ENCODE data around the gene TRIM14. TPM values are rescaled to one million over a fixed set of nuclear protein-coding genes. Genes with fewer than 3 reads are reported as not detected.

The TRIM14 gene
- total RNA-seq, 4 donors from 2014 or later: 7.5 to 12.5 (median 10.5) TPM

DNA sequence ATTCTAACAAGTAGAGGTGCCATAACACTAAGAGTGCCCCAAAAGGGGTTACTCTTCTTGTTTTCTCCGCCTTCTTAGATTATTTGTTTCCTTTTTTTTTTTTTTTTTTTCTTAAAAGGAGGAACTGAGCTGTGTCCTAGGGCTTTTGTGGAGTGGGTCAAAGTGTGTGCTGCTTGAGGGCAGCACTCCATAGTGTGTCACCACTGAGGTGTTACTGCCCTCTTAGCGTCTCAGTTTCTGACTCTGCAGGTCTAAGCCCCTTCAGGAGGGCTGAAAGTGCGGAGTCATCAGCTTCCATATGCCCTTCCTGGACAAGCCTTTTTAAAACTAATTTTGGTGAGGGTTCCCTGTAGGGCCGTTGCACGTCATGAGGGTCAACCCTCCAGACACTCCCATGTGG lies 75.1 kb downstream of the TRIM14 start:
- TF ChIP-seq EP300 (IDR thresholded peaks at IDR 0.05): no peak
- no peak for TF ChIP-seq POLR2A (IDR thresholded peaks at IDR 0.05)
- no peak for TF ChIP-seq POLR2AphosphoS5 (IDR thresholded peaks at IDR 0.05)
- TF ChIP-seq CTCF (IDR thresholded peaks at IDR 0.05): no peak
- Histone ChIP-seq H3K36me3 (no peaks in the 10 kb centered on the region), H3K27me3 (peaks cover 16% of the 10 kb centered on the region), H3K4me3 (no peak overlapping the region), H3K9me3 (no peaks in the 10 kb centered on the region), H3K27ac (no peak overlapping the region), H3K4me1 (no peaks in the 10 kb centered on the region)
- no peak for ATAC-seq
- WGBS, 2 donors (ENCODE audit: low coverage in 1 of 2): 68 to 90% methylated on average over 3 to 5 of the region's 5 CpGs

DNA sequence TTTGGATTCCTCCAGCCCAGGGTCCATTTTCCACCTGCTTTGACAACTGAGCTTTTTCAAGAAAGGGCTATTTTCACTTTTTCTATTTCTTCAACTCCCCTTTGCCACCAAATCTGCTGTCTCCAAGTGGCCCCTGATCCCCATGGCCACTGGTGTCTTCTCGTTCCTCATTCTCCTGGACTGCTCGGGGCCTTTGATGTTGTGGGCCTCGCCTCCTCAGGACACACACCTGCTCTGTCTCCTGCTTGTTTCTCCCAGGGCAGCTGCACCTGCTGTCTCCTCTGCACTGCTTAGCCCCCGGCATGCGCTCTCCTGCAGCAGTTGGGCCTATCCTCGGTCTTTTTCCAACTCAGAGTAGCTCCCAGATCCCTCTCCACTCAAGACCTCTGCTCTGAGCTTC lies 78.8 kb downstream of the TRIM14 start:
- Histone ChIP-seq H3K9me3 (no peaks in the 10 kb centered on the region), H3K4me3 (no peak overlapping the region), H3K27me3 (peaks cover 20% of the 10 kb centered on the region), H3K27ac (no peak overlapping the region), H3K4me1 (no peaks in the 10 kb centered on the region), H3K36me3 (no peaks in the 10 kb centered on the region)
- TF ChIP-seq EP300 (IDR thresholded peaks at IDR 0.05) (no peak), POLR2A (IDR thresholded peaks at IDR 0.05) (no peak), CTCF (IDR thresholded peaks at IDR 0.05) (no peak), POLR2AphosphoS5 (IDR thresholded peaks at IDR 0.05) (no peak)
- ATAC-seq: no peak
- WGBS, 2 donors (ENCODE audit: low coverage in 1 of 2): 85 to 86% methylated on average over 6 of the region's 6 CpGs

DNA sequence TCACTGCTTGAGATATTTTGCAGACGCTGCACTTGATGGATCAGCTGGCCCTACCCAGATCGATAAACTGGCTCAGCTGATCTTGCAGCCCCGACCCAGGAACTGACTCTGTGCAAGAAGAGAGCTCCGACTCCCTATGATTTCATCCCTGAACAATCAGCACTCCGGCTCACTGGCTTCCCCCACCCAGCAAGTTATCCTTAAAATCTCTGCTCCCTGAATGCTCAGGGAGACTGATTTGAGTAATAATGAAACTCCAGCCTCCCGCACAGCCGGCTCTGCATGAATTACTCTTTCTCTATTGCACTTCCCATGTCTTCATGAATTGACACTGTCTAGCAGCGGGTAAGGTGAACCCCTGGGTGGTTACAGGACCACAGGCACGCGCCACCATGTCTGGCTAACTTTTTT lies 79.4 kb downstream of the TRIM14 start:
- ATAC-seq: no peak
- H3K9me3 ChIP-seq: no peaks in the 10 kb centered on the region
- H3K4me3 ChIP-seq: no peak overlapping the region
- H3K4me1 ChIP-seq: peaks cover 0 to 4% (median 3%) of the 10 kb centered on the region in 3 donors
- 72 to 73% methylated on average over 3 to 5 of the region's 10 CpGs for WGBS, 2 donors (ENCODE audit: low coverage in 1 of 2)
- peaks cover 20% of the 10 kb centered on the region for H3K27me3 ChIP-seq
- H3K27ac ChIP-seq: no peak overlapping the region
- no peaks in the 10 kb centered on the region for H3K36me3 ChIP-seq
- no peak for TF ChIP-seq CTCF (IDR thresholded peaks at IDR 0.05)
- no peak for TF ChIP-seq POLR2AphosphoS5 (IDR thresholded peaks at IDR 0.05)
- no peak for TF ChIP-seq EP300 (IDR thresholded peaks at IDR 0.05)
- no peak for TF ChIP-seq POLR2A (IDR thresholded peaks at IDR 0.05)

DNA sequence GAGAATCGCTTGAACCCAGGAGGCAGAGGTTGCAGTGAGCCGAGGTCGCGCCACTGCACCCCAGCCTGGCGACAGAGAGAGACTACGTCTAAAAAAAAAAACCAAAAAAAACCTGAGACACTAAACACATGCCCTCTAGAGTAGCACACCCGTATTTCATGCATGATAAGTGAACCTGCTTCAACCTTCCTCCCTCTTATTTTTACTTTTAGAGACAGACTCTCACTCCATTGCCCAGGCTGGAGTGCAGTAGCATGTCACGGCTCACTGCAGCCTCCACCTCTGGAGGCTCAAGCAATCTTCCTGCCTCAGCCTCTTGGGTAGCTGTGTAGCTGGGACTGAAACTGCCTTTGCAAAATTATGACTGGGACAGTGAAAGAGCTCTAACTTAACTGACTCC lies 80.1 kb downstream of the TRIM14 start:
- H3K4me3 ChIP-seq: no peak overlapping the region
- WGBS, 2 donors (ENCODE audit: low coverage in 1 of 2): 40% methylated on average over 1 of the region's 8 CpGs; no CpG with 5 or more reads in 1 of the 2 donors
- TF ChIP-seq POLR2AphosphoS5 (IDR thresholded peaks at IDR 0.05) (no peak), POLR2A (IDR thresholded peaks at IDR 0.05) (no peak), CTCF (IDR thresholded peaks at IDR 0.05) (no peak), EP300 (IDR thresholded peaks at IDR 0.05) (no peak)

GRCh38 chr9:98037357-98037756 lies 81.7 kb downstream of the TRIM14 start:
- H3K4me3 ChIP-seq: no peak overlapping the region
- peaks cover 29% of the 10 kb centered on the region for H3K27me3 ChIP-seq
- peak; percentile 51 for ATAC-seq
- TF ChIP-seq POLR2AphosphoS5 (IDR thresholded peaks at IDR 0.05) (no peak), EP300 (IDR thresholded peaks at IDR 0.05) (no peak), CTCF (IDR thresholded peaks at IDR 0.05) (no peak)
- H3K27ac ChIP-seq: peak overlapping the region in 1 of 4 donors; percentile 44
- H3K36me3 ChIP-seq: no peaks in the 10 kb centered on the region
- H3K4me1 ChIP-seq: peaks cover 0 to 6% (median 4%) of the 10 kb centered on the region in 3 donors
- no peaks in the 10 kb centered on the region for H3K9me3 ChIP-seq

More for the DNA sequence above, 80.1 kb downstream of the TRIM14 start:
- no peaks in the 10 kb centered on the region for H3K9me3 ChIP-seq
- no peak overlapping the region for H3K27ac ChIP-seq
- H3K4me1 ChIP-seq: peaks cover 0 to 6% (median 4%) of the 10 kb centered on the region in 3 donors
- no peaks in the 10 kb centered on the region for H3K36me3 ChIP-seq
- H3K27me3 ChIP-seq: peaks cover 22% of the 10 kb centered on the region
- no peak for ATAC-seq

Data from gastroesophageal sphincter (tissue), 4 donors.